IPS DF 4.7 (cell line): ENCODE data around the gene HOXA5.

Experiments
- DNase-seq: peaks from one replicate; pipeline ENCODE4 v3.0.0-alpha.2; 2013; ENCODE audit warnings: low spot score; ENCODE audit errors: extremely low read depth

HOXA5 gene

DNA sequence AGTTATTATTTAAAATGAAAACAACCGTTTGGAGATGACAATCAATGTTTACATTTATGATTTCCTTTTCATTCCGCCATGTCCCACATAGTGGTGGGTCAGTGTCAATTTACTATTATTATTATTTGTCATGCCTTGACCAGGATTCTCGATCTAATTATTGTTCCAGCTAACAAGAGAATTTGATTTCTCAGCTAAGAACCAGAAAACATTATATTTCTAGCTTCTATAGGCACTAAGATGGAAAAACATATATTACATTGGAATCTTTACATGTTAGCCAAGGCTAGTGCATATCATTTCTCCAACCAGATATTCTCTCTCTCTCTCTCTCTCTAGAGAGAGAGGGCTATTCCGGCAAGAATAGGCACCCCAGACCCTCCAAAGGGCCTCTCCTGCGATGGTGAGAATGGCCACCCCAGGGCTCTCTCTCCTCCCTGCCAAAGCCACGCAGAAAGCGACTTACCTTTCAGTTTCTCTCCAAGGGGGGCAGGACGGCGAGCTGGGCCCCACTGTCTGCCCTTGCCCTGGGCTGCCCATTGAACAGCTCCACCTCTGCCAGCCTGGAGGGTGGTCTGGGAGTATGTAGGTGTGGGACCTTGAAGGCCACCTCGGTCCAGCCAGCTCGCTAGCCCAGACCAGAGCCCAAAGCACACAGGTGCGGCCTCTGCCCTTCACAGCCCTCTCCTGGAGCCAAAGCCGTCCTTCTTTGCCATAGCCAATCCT is 6.5 kb upstream of the HOXA5 start:
- no peak for DNase-seq

DNA sequence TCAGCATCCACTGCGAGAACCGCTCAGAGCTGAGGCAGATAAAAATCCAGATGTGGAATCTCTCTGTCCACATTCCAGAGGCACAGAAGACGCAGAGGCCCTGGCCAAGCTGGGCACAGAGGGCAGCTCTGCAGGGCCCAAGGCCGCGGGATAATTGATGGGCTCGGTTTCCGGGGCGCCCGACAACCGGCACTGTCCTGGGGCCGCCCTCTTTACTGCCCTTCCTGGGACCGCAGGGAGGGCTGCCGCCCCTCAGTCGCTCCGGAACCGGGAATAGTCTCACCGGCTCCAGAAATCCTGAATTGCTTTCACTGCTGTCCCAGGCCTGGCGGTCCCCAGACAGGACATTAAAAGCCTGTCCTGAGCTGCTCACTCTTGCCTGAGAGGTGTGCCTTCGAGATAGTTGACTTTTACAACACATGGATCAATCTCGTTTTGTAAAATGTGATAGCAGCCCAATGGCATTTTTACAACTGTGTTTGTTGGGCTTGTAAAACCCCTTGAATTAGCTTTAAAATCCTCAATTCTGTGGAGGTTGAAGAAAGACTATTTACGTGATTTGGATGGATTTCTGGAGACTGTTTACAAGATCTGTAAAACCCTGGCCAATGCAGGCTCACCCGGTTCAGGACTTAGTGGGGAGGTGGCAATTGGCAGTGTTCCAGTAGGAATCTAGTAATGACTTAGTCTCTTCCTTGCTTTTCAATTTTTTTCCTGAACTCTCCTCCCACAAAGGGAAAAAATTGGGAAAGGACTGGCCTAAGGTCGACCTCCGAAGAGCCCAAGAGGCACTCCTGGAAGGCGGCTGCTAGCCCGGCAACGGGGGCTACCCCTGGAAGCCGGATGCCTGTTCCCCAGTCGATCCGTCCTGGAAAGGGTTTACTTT is 5.5 kb upstream of the HOXA5 start:
- DNase-seq, result no peak

- no peak for DNase-seq
Measured at GRCh38 chr7:27148031-27148755, 4.7 kb upstream of the HOXA5 start.

GRCh38 chr7:27147199-27148030 is 3.9 kb upstream of the HOXA5 start, which contains the start of gene HOXA6:
Gene HOXA6 (minus strand): TSS chr7:27147774. CDS start chr7:27147749, 25 bp downstream.
- no peak for DNase-seq

DNA sequence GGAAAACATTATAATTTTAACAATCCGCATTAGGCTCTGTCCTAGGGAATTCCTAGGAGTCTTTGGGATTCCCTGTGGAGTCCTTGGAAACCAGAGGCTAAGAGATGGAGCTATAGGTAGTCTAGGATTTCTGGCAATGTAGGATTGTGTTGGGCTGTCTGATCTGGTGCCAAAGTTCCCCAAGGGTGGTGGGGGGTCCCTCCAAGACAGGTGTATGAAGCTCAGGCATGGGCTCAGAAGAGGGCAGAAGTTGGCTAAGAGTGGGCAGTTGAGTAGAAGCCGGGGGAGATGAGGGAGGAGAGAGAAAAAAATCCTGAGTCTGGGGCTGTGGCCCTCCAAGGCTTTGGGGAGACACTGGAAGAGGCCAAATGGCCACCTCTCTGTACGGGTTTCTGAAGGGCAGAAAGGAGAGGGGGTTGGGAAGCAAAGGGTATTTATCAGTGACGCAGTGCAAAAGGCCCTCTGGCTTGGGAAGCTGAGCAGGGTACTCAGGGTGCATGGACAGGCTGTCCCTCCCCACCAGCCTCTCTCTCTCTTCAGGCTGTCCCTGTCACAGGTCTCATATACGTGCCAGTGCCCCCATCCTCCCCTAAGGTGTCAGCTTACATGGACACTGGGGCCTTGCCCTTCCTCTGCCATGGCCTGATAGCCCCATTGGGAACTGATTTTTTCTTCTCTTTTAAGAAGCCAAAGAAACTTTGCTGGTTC is 3.2 kb upstream of the HOXA5 start:
- DNase-seq, result no peak

- DNase-seq, result no peak
Measured at GRCh38 chr7:27145914-27146412, 2.5 kb upstream of the HOXA5 start.

- DNase-seq, result no peak
Measured at GRCh38 chr7:27145165-27145913, 1.9 kb upstream of the HOXA5 start.

DNA sequence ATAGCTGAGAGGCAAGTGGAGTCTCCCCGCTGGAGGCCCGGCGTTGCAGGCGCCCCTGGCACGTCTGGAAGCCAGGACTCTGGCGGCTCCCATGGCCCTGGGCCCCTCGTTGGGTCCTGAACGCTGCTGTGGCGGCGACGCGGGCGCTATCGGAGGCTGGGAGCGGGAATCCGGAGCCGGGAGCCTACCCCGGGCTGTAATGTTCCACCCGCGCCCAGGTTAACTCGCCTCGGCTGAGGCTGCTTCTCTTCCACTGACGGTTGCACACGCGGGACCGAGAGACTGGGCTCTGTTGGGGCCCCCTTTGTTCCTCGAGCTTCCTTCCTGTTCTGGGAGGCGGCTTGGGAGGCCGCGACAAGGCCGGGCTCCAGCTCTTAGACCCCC is 1.3 kb upstream of the HOXA5 start:
- no peak for DNase-seq

DNA sequence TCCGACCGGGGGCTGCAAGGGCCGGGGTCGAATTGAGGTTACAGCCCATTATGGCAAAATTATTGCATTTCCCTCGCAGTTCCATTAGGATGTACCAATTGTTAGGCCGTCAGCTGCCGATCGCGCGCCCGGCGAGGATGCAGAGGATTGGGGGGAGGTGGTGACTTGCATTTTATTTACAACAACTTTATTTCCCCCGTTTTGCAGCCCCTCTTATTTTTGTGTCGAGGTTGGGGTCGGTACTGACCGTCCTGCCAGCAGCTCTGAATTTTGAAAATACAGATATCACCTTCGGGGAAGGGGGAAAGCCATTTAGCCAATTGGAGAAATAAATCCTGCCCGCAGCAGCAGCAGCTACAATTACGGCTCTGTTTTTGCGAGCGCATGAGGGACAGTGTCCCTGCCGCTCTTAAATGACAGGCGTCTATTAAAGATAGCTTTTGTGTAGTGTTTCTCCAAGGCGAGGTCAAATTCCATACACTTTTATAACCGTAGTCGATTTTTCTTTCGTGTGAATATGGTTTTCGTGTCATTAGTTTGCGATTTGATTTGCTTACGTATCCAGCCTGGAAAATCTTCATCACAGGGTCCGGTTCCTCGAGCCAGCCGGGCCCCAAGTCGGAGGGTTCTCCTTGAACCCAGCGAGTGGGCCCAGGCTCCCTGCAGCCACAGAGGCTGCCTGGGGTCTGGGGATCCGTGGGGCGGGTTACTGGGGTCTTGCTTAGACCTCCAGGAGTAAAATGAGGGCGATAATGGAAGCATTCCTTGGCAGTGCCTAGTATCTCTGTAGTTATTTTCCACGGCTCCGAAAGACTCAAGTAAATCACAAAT is 684 bp upstream of the HOXA5 start:
- no peak for DNase-seq

GRCh38 chr7:27142580-27143022 is 880 bp downstream of the HOXA5 start:
- DNase-seq, result no peak

GRCh38 chr7:27141923-27142579 is 1.4 kb downstream of the HOXA5 start:
- DNase-seq, result no peak

DNA sequence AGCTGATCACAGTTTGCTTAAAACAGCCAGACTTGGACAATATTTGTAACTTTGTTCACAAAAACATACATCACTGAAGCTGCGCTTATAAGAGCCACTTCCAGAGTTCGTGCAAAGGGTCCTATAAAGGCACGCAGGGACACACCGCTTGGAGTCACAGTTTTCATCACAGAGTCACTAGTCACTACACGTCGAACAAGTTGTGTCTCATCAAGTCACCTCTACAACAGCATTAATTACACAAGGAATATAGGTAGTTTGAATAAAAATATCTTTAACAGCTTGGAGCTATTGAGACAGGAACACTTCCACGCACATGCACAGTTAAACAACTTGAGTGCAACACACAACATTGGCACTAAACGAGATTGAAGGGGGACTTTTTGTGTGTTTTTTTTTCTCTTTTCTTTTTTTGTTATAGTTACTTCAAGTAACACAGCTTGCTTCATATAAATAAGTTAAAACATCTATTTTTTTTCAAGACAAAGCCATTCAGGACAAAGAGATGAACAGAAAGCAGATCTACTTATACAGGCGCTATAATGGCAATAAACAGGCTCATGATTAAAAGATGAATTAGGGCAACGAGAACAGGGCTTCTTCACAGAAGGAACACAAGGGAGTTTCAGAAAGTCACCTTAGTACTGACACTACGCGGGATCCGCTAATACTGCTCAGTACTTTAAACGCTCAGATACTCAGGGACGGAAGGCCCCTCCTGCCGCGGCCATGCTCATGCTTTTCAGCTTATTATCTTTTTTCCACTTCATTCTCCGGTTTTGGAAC is 2.2 kb downstream of the HOXA5 start:
- DNase-seq, result no peak

DNA sequence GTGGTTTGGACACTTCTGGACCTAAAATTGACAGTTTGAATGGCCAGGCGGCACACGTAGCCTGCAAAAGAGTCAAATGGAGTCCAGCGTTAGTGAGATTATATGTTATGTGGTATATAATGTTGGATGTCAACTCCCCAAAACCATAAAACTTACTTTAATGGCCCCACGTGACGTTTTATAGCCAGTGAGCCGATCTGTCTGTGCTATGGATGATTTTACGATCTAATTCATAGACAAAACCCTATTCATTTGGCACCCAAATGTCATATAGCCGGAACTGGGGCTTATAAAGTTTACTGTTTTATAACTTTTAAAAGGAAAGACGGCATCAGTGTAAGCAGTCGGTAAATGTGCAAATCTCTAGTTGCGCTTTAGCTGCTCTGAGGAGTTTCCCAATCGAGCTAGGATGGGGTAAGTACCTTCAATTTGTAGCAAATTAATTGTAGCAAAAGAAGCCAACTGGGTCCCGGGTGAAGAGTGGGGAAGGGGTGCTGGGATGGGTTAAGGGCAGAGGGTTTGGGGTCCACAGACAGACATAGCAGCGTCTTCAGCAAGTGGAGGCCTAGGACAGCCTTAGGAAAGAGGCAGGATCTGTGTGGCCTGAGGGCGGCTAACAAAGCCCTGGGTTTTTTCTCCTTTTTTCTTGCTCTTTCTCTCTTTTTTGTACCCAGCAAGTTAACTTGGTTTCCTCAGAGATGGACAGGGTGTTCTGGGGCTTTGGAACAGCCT is 3.2 kb downstream of the HOXA5 start:
- no peak for DNase-seq

DNA sequence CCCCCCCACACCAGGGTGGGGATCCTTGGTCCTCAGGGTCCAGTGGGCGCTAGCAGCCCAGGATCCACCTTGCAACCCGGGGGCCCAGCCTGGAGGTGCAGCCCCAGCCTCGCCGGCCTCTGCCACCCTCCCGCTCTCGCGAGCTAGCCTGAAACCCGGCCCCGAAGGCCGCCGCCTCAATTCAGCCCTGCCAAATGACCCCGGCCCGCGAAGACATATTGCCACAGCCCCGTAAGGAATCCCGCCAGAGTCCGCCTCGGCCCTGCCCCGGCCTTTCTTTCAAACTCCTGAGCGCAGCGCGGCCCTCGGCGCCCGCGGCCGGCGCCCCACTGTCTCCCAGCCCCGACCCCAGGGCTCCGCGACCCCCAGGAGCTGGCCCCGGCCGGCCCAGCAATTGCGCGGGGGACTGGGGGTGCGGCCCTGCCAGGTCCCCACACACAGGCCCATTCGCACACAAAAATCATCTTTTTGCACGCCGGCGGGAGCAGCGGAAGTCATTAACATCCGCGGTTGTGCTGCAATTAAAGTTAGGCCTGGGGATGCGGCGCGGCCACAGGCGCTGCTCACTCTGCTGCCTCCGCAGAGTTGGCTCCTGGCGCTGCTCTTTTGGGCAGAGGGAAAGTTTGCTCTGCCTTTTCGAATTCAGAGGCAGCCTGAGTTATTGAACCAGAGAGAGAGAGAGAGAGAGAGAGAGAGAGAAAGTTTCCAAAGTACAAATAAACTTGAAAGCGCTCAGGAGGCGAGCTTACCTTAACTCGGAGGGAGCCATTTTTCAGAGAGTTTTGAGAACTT is 4.0 kb downstream of the HOXA5 start:
- no peak for DNase-seq

GRCh38 chr7:27138985-27139333 is 4.5 kb downstream of the HOXA5 start:
- no peak for DNase-seq

GRCh38 chr7:27138472-27138871 is 5.0 kb downstream of the HOXA5 start:
- no peak for DNase-seq
